ENCODE results near the gene FOXP4. TPM values are rescaled to one million over a fixed set of nuclear protein-coding genes. Genes with fewer than 3 reads are reported as not detected.
A peak's percentile ranks its signal among the peaks of the same experiment; 100 is the strongest.

The FOXP4 gene
- total and polyA plus RNA-seq, 2 of the 13 experiments (the other 11 are each of a cell fraction or from before 2014, with no cell fraction given) = 11.0 to 12.4 TPM

DNA sequence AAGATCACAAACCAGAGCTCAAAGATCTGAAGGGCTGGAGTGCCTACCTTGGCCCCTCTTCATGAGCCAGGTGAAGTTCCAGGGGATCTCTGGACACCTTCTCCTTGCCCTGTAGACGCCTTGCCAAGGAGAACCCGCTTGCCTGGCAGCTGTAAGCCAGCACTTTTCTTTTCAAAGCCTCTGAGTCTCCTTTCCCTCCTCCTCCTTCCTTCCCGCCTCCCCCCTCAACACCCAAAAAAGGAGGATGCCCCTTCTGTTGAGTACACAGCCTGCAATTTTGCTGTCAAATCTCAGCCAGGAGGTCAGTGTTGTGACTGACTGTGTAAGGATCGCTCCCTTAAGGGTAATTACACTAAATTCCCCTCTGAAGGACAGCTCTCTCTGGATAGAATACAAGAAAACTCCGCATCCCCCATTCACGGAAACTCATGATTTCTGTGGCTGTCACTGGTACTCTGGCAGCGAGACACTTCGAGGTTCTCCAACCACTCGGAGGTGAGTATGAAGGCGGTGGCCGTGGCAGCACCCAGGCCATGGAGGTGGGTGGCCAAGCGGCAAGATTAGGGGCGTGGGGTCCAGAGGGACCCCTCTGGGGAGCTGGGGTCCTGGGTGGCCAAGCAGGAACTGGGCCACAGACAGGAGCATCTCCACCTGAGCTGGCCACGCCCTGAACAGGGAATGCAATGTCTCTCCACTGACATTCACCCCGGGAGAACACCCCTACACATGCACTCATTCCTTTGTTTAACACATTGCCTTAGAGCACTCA is 23.2 kb upstream of the FOXP4 start (continued):
- TF ChIP-seq ZNF687 (CRISPR knock-in tag; IDR thresholded peaks at IDR 0.05) (peak; percentile 37; the same call in 1 of the 2 replicates), AGO2 (optimal IDR thresholded peaks at IDR 0.05; ENCODE audit: low read depth, low read length) (peak; percentile 64), ATF7-NPFF (CRISPR knock-in tag; IDR thresholded peaks at IDR 0.05; ENCODE audit: low read depth) (0 out of 2 replicates have a peak, but pooled peaks have one; percentile 23)

GRCh38 chr6:41523915-41524633 is 22.1 kb upstream of the FOXP4 start:
- Histone ChIP-seq H3K4me1 (ENCODE audit: insufficient read depth, low read length) (peaks cover 100% of the 10 kb centered on the region), H3K79me2 (ENCODE audit: insufficient read depth, low read length) (no peaks in the 10 kb centered on the region), H4K20me1 (ENCODE audit: insufficient read depth, low read length) (no peaks in the 10 kb centered on the region), H3K4me2 (ENCODE audit: low read depth, low read length) (peak overlapping the region; percentile 94), H2AFZ (ENCODE audit: low read length) (no peak overlapping the region), H3K4me3 (replicated peaks in 1 of 3; ENCODE audit: insufficient read depth in 1 of 3, low read depth in 2 of 3, low read length in 3 of 3) (peak overlapping the region; percentile 28 to 58 (median 34)), H3K27ac (ENCODE audit: extremely low read length, insufficient read depth, low read length) (peak overlapping the region; percentile 87), H3K36me3 (replicated peaks in 1 of 2; ENCODE audit: control insufficient read depth in 1 of 2, insufficient read depth in 2 of 2, low read length in 2 of 2) (no peaks in the 10 kb centered on the region), H3K9ac (ENCODE audit: insufficient read depth, low read depth, low read length) (peak overlapping the region; percentile 69), H3K9me3 (ENCODE audit: low read length) (no peaks in the 10 kb centered on the region), H3K27me3 (ENCODE audit: control insufficient read depth in 1 of 2, insufficient read depth in 2 of 2, low read length in 2 of 2) (no peaks in the 10 kb centered on the region)
- CTCF ChIA-PET (ENCODE audit: low intra/inter-chr PET ratio, low total read pairs) = no interaction called here
- no peak for ATAC-seq
- POLR2A ChIA-PET = interaction anchor here (0.6 to 9.4 kb wide), 9 partner anchors 12 to 68 kb away, joined by 3 to 187 read pairs (median 7); no protein-coding TSS in a partner anchor
- 84% methylated on average over 14 of the region's 14 CpGs for WGBS (ENCODE audit: low lambda C conversion rate)
- intact Hi-C loops (cut with micrococcal nuclease; ENCODE audit: unreplicated experiment) (loop anchor here (1.0 to 2.0 kb wide), 2 partner anchors 21 to 61 kb away; no protein-coding TSS in a partner anchor), in situ Hi-C loops (cut with HindIII; ENCODE audit: extremely low pct_ligation_motif_present, low pct_unique_long_range_greater_than_20kb) (no loop called here)
- no peak for DNase-seq (ENCODE audit: low spot score)
- BruUV-seq (replicated peaks) = TSS peak; percentile 49
- no peak for FAIRE-seq
- TF ChIP-seq ELF4 (CRISPR knock-in tag; IDR thresholded peaks at IDR 0.05; ENCODE audit: borderline replicate concordance) (no peak), NFKBIZ (CRISPR knock-in tag; IDR thresholded peaks at IDR 0.05) (no peak), ZNF446 (CRISPR knock-in tag; IDR thresholded peaks at IDR 0.05) (no peak), CBX5 (CRISPR knock-in tag; IDR thresholded peaks at IDR 0.05; ENCODE audit: borderline replicate concordance) (no peak), ZNF768 (CRISPR knock-in tag; IDR thresholded peaks at IDR 0.05) (no peak), HNRNPH1 (optimal IDR thresholded peaks at IDR 0.05; ENCODE audit: low read depth, low read length) (no peak), TMF1 (CRISPR knock-in tag; IDR thresholded peaks at IDR 0.05; ENCODE audit: low read depth) (no peak), ZNF790 (CRISPR knock-in tag; IDR thresholded peaks at IDR 0.05; ENCODE audit: borderline replicate concordance) (no peak), ZNF101 (CRISPR knock-in tag; IDR thresholded peaks at IDR 0.05; ENCODE audit: borderline replicate concordance, low read depth) (no peak), FOXK2 (IDR thresholded peaks at IDR 0.05) (no peak)
- TF ChIP-seq, protein P1, sequence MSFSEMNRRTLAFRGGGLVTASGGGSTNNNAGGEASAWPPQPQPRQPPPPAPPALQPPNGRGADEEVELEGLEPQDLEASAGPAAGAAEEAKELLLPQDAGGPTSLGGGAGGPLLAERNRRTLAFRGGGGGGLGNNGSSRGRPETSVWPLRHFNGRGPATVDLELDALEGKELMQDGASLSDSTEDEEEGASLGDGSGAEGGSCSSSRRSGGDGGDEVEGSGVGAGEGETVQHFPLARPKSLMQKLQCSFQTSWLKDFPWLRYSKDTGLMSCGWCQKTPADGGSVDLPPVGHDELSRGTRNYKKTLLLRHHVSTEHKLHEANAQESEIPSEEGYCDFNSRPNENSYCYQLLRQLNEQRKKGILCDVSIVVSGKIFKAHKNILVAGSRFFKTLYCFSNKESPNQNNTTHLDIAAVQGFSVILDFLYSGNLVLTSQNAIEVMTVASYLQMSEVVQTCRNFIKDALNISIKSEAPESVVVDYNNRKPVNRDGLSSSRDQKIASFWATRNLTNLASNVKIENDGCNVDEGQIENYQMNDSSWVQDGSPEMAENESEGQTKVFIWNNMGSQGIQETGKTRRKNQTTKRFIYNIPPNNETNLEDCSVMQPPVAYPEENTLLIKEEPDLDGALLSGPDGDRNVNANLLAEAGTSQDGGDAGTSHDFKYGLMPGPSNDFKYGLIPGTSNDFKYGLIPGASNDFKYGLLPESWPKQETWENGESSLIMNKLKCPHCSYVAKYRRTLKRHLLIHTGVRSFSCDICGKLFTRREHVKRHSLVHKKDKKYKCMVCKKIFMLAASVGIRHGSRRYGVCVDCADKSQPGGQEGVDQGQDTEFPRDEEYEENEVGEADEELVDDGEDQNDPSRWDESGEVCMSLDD (CRISPR knock-in tag; IDR thresholded peaks at IDR 0.05; ENCODE audit: borderline replicate concordance) = no peak

All from HepG2 (cell line).